ENCODE measurements around the gene UCKL1. TPM values are rescaled to one million over a fixed set of nuclear protein-coding genes. Genes with fewer than 3 reads are reported as not detected.

The UCKL1 gene
- total RNA-seq, 1 donor from 2014 or later: 33.4 TPM

DNA sequence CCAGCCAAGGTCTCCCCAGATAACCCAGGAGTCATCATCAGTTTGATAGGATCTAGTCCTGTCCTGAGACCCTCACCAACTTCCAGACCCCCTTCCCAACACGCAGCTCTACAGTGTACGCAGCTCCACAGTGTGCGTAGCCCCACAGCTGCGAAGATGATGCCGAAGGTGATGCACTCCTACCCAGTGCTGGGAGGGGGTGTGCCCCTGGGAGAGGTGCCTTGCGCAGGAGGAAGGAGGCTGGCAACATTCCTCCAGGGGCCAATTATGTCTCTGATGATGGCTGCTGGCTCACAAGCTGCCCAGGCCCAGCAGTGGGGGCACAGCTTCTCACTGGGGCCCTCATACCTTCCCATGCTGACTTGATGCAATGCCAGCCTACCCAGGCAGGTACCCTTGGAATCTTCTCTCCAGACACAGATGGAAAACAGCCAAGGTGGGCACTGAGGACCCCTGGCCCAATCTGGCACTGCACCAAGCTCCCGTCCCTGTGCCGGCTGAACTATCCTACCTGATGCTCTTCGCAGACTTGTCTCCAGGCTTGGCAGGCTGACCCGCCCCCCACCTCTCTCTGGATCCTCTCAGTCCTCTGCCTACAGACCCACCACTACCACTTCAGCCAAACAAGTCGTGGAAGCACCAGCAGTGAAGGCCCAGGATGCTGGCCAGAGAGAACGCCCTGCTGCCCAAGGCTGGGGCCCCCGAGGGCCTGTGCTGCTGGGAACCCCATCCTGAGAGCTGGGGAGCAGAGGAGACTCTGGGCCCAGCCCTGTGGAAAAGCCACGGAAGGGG, 12.1 kb upstream of the UCKL1 start:
- no peak for FAIRE-seq
- DNase-seq (ENCODE audit: low read depth): no peak
- no peak for TF ChIP-seq CTCF (IDR thresholded peaks at IDR 0.05; ENCODE audit: insufficient read depth, low read depth, low read length)
- no peak for TF ChIP-seq EZH2 (IDR thresholded peaks at IDR 0.05; ENCODE audit: insufficient read depth, low read length)
- H3K9ac ChIP-seq (ENCODE audit: low read length): peak overlapping the region; percentile 86
- peaks cover 11% of the 10 kb centered on the region for H3K4me1 ChIP-seq (ENCODE audit: insufficient read depth, low read length)
- no peak overlapping the region for H2AFZ ChIP-seq (ENCODE audit: low read depth, low read length)
- no peaks in the 10 kb centered on the region for H3K27me3 ChIP-seq (ENCODE audit: insufficient read depth, low read length)
- H3K27ac ChIP-seq (ENCODE audit: low read depth, low read length): no peak overlapping the region
- H3K4me3 ChIP-seq (ENCODE audit: insufficient read depth, low read depth, low read length): peak overlapping the region; percentile 67
- Mint-ChIP-seq H3K27me3 (ENCODE audit: low read depth, unreplicated experiment) (no peaks in the 10 kb centered on the region), H3K4me3 (ENCODE audit: unreplicated experiment) (peak overlapping the region; percentile 86), H3K36me3 (ENCODE audit: low read depth, unreplicated experiment) (no peaks in the 10 kb centered on the region), H3K4me1 (ENCODE audit: low read depth, unreplicated experiment) (peaks cover 5% of the 10 kb centered on the region), H3K27ac (ENCODE audit: unreplicated experiment) (peak overlapping the region; percentile 88), H3K9me3 (ENCODE audit: unreplicated experiment) (no peaks in the 10 kb centered on the region)
- H3K9me3 ChIP-seq (ENCODE audit: insufficient read depth, low read depth, low read length): peaks cover 38% of the 10 kb centered on the region
- H3K36me3 ChIP-seq (ENCODE audit: insufficient read depth, low read length): peaks cover 7% of the 10 kb centered on the region
- peak overlapping the region; percentile 95 for H3K4me2 ChIP-seq (ENCODE audit: low read length)
- no peaks in the 10 kb centered on the region for H4K20me1 ChIP-seq (ENCODE audit: insufficient read depth, low read length)
- H3K79me2 ChIP-seq (ENCODE audit: insufficient read depth, low read length): peaks cover 24% of the 10 kb centered on the region

GRCh38 chr20:63967330-63968135, 11.3 kb upstream of the UCKL1 start:
- no peak overlapping the region for H3K27ac ChIP-seq (ENCODE audit: low read depth, low read length)
- no peak for DNase-seq (ENCODE audit: low read depth)
- no peak for FAIRE-seq
- H3K27ac Mint-ChIP-seq (ENCODE audit: unreplicated experiment): no peak overlapping the region
- no peaks in the 10 kb centered on the region for H3K27me3 Mint-ChIP-seq (ENCODE audit: low read depth, unreplicated experiment)
- H3K79me2 ChIP-seq (ENCODE audit: insufficient read depth, low read length): peaks cover 24% of the 10 kb centered on the region
- H4K20me1 ChIP-seq (ENCODE audit: insufficient read depth, low read length): no peaks in the 10 kb centered on the region
- H3K4me3 Mint-ChIP-seq (ENCODE audit: unreplicated experiment): no peak overlapping the region
- peaks cover 39% of the 10 kb centered on the region for H3K9me3 ChIP-seq (ENCODE audit: insufficient read depth, low read depth, low read length)
- no peak overlapping the region for H3K4me2 ChIP-seq (ENCODE audit: low read length)
- H3K9me3 Mint-ChIP-seq (ENCODE audit: unreplicated experiment): no peaks in the 10 kb centered on the region
- peaks cover 11% of the 10 kb centered on the region for H3K4me1 ChIP-seq (ENCODE audit: insufficient read depth, low read length)
- peaks cover 5% of the 10 kb centered on the region for H3K4me1 Mint-ChIP-seq (ENCODE audit: low read depth, unreplicated experiment)
- H3K9ac ChIP-seq (ENCODE audit: low read length): no peak overlapping the region
- no peak overlapping the region for H3K4me3 ChIP-seq (ENCODE audit: insufficient read depth, low read depth, low read length)
- TF ChIP-seq EZH2 (IDR thresholded peaks at IDR 0.05; ENCODE audit: insufficient read depth, low read length) (no peak), CTCF (IDR thresholded peaks at IDR 0.05; ENCODE audit: insufficient read depth, low read depth, low read length) (no peak)
- H3K36me3 ChIP-seq (ENCODE audit: insufficient read depth, low read length): peaks cover 7% of the 10 kb centered on the region
- H3K36me3 Mint-ChIP-seq (ENCODE audit: low read depth, unreplicated experiment): no peaks in the 10 kb centered on the region
- H2AFZ ChIP-seq (ENCODE audit: low read depth, low read length): no peak overlapping the region
- H3K27me3 ChIP-seq (ENCODE audit: insufficient read depth, low read length): no peaks in the 10 kb centered on the region

All from astrocyte (in vitro differentiated cells and primary cell).